Fibroblast of the conjunctiva (primary cell): ENCODE measurements around the gene LYL1.

Source experiments
- DNase-seq: peaks from one replicate; pipeline ENCODE4 v3.0.0-alpha.2; 2010; ENCODE audit warnings: low read depth

The LYL1 gene

GRCh38 chr19:13092606-13093235 is 9.9 kb downstream of the LYL1 start:
- DNase-seq = no peak

GRCh38 chr19:13092158-13092543 is 10.5 kb downstream of the LYL1 start:
- DNase-seq = no peak

- peak; percentile 87 for DNase-seq
Observed at GRCh38 chr19:13091400-13092157, 11.1 kb downstream of the LYL1 start.

- DNase-seq = no peak
Observed at GRCh38 chr19:13090511-13091231, 12.0 kb downstream of the LYL1 start.

- no peak for DNase-seq
Observed at GRCh38 chr19:13089857-13090507, 12.7 kb downstream of the LYL1 start.

GRCh38 chr19:13089139-13089856 is 13.4 kb downstream of the LYL1 start:
- DNase-seq = no peak

GRCh38 chr19:13087795-13088537 is 14.7 kb downstream of the LYL1 start:
- DNase-seq = no peak

GRCh38 chr19:13087295-13087694 is 15.4 kb downstream of the LYL1 start:
- DNase-seq = no peak

- no peak for DNase-seq
Observed at GRCh38 chr19:13086341-13086740, 16.3 kb downstream of the LYL1 start.

- DNase-seq = no peak
Observed at GRCh38 chr19:13085666-13086065, 17.0 kb downstream of the LYL1 start.

- no peak for DNase-seq
Observed at GRCh38 chr19:13083627-13084026, 19.0 kb downstream of the LYL1 start.

GRCh38 chr19:13083008-13083404 is 19.7 kb downstream of the LYL1 start:
- DNase-seq = no peak

- no peak for DNase-seq
Observed at GRCh38 chr19:13082192-13083007, 20.3 kb downstream of the LYL1 start.

GRCh38 chr19:13079542-13079986 is 23.1 kb downstream of the LYL1 start:
- DNase-seq = peak; percentile 90

- DNase-seq = no peak
Observed at GRCh38 chr19:13078897-13079541, 23.6 kb downstream of the LYL1 start.

- DNase-seq = no peak
Observed at GRCh38 chr19:13078381-13078780, 24.3 kb downstream of the LYL1 start.

GRCh38 chr19:13077240-13077639 is 25.4 kb downstream of the LYL1 start:
- no peak for DNase-seq

GRCh38 chr19:13076787-13077186 is 25.9 kb downstream of the LYL1 start:
- no peak for DNase-seq

GRCh38 chr19:13076320-13076719 is 26.3 kb downstream of the LYL1 start:
- DNase-seq = no peak

GRCh38 chr19:13074378-13074777 is 28.3 kb downstream of the LYL1 start:
- DNase-seq = no peak
